ENCODE results near the gene MBD4. TPM values are rescaled to one million over a fixed set of nuclear protein-coding genes. Genes with fewer than 3 reads are reported as not detected.

The MBD4 gene
- polyA plus RNA-seq, 4 donors = 41.4 to 52.1 (median 46.6) TPM

DNA sequence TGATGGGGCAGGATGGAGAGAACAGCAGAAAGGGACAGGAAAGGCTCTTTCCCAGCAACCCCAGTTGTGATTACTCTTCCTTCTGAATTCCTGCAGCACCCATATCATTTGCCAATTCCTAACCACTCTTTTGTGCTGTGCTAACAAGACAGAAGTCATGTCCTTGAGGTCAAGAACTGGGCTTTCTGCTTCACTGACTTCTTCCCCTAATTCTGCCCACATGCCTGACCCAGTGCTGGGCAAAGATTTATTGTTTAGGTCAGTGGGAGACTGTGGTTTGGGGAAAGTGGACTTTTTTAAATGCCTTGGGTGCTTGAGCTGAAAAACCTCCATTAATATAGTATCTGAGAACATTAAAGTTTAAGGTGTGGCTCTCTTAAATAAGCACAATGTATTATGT is 7.1 kb downstream of the MBD4 start:
- DNase-seq (ENCODE audit: low read depth in 4 of 4, low spot score in 2 of 4) = no peak

DNA sequence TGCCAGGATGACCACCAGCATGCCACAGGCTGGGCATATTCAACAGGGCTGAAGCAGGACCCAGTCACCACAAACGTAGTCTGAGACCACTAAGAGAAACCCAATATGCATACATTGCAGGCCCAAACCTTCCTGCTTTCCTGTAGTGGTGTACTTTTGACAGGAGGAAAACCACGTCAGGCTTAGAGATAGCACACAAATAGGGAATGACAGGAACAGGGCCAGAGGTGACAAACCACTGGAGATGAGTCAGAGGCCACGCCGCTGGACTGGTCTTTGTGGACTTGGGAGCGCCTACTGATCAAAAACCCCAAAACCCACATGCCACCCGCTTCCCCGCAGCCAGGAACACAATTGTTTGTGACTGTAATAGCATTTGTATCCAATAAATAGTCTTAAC is 7.7 kb downstream of the MBD4 start:
- DNase-seq (ENCODE audit: low read depth in 4 of 4, low spot score in 2 of 4) = no peak

DNA sequence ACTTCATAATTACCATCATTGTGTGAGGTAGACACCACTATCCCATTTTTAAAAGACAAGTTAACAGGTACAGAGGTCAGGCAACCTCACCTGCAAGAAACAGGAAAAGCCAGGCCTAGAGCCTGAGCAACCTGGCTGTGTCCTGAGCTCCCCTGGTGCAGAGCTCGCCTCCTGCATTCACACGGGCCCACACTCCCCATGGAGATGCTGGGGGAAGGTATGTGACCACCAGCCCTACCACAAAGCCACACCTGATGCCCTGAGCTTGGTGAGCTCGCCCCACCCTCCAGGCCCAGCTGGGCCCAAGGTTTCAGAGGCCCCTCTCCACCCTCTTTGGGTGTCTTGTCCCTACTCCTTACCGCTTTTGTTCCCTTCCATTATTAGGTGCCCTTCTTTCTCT is 10.1 kb downstream of the MBD4 start:
- DNase-seq (ENCODE audit: low read depth in 4 of 4, low spot score in 2 of 4) = no peak

DNA sequence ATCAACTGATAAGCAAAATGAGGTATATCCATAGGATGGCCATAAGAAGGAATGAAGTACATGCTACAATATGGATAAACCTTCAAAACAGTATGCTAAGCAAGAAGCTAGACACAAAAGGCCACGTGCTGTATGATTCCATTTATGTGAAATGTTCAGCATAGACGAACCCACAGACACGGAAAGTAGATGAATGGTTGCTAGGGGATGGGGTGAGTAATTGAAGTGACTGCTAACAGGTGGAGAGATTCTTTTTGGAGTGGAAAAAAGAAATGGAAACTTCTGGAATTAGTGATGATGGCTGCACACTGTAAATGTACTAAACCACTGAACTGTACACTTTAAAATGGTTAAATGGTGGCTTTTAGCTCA is 10.7 kb downstream of the MBD4 start:
- DNase-seq (ENCODE audit: low read depth in 4 of 4, low spot score in 2 of 4) = no peak

DNA sequence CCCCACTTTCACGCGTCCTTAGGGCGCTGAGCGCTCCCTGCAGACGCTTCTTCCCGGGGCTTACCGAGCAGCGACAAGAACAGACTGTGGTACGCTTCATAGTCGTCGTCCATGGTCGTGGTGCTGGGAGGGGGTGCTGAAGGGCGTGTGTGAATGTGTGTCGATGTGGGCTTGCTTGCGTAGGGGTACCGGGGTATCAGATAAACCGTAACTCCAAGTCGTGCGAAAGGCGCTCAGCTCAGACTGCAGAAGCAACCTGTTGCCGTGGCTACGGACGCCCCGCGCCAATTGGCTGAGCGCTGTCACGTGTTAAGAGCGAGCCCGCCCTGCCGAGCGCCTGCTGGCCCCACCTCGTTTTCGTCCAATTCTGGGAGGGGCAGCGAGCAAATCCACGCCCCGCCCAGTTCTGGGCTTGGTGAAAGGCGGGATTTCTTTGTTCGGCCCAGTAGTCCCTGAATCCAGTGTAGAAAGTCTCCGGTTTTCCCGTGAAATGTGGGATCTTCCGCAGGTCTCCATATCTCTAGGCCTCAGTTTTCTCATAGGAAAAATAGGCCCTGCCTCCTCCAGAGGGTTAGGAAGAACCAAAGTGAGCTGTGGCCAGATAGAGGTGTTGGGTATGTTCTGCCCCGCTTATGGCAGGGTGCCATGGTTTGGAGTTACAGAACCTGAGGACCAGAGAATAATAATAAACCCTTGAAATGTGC is 11.2 kb downstream of the MBD4 start, which contains the start of gene EFCAB12:
EFCAB12 (minus strand) TSS at position 261 of the 704 bp plus-strand sequence; CDS start at position 113, 148 bp downstream.
- peak in 3 of 4 donors; percentile 71 to 89 (median 79) for DNase-seq (ENCODE audit: low read depth in 4 of 4, low spot score in 2 of 4)

DNA sequence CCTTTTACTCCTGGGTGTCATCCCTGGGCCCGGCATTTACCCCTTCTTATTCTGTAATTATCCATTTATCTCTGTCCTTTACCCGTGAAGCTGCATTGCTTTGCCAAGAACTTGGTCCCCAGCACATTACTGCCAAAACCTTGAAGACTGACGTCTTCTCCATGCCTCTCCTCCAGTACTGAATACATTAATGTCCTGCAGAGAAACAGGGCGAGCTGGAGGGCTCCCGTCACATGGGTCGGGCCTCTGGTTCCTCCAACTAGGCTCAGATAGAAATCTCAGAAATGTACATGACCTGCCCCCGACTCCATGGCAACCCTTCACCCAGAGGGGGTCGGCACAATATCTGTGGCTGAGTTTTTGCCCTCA is 11.8 kb downstream of the MBD4 start:
- no peak for DNase-seq (ENCODE audit: low read depth in 4 of 4, low spot score in 2 of 4)

DNA sequence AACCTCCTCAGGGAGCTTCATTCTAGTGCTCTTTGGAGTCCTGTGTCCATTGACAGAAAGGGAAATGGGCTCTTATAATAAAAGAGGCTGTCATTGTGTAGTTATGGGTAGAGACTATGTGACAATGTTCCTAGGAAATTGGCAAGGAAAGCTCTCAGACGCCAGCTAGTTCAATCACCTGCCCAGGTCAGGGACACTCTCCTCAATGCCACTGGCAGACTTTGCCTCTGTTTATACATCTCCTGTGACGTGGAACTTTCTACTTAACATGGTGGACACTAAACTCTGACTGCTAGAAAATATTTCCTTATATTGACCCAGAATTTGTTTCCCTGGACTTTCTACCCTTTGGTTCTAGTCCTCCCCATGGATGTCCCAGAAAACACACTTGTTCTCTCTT is 14.1 kb downstream of the MBD4 start:
- no peak for DNase-seq (ENCODE audit: low read depth in 4 of 4, low spot score in 2 of 4)

DNA sequence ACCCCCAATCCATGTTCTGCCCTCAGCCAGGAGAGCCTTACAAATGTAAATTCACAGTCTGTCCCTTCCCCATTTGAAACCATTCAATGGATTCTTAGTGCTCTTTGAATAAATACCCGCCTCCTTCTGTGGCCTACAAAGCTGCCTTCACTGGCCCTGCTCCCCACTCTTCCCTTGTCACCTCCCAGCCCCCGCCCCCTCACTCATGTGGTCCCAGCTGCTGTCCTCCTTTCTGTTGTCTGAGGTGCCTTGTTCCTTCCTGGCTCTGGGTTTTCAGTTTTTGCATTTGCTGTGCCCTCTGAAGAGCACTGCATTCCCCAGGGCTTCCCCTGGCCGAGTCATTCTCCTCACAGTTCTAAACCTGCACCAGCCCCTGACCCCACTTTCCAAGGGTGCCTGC is 14.5 kb downstream of the MBD4 start:
- no peak for DNase-seq (ENCODE audit: low read depth in 4 of 4, low spot score in 2 of 4)

DNA sequence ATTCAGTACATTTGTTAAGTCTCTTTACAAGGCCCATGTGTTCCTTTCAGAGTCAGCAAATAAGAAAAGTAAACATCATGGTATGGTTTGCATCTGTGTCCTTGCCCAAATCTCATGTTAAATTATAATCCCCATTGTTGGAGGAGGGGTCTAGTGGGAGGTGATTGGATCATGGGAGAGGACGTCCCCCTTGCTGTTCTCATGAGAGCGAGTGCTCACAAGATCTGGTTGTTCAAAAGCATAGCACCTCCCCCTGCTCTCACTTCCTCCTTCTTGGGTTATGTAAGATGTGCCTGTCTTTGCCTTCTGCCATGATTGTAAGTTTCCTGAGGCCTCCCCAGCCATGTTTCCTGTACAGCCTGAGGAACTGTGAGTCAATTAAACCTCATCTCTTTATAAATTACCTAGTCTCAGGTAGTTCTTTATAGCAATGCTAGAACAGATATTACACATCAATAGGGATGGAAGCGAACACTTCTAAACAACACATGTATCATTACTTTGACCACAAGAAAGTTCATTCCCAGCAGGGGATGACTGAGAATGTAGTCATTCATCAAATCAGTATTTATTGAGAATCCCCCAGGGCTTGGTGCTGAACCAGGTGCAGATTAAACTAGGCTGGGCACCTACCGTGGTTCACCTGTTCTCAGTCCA is 15.4 kb downstream of the MBD4 start:
- DNase-seq (ENCODE audit: low read depth in 4 of 4, low spot score in 2 of 4) = no peak

DNA sequence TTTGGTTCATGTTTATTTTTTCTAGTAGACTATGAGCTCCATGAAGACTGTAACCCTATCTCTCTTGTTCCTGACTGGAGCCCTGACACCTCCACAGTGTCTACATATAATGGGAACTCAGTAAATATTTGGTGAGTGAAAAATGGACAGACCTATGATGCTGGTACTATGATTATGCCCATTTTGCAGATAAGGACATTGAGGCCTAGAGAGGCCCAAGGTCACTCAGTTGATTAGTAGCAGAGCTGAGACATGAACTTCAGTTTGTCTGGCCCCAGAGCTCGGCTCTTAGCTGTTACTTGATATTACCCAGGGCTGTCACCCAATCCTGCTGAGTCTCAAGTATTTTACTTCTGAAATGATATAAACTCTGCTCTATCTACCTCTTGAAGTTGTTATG is 16.9 kb downstream of the MBD4 start:
- no peak for DNase-seq (ENCODE audit: low read depth in 4 of 4, low spot score in 2 of 4)

DNA sequence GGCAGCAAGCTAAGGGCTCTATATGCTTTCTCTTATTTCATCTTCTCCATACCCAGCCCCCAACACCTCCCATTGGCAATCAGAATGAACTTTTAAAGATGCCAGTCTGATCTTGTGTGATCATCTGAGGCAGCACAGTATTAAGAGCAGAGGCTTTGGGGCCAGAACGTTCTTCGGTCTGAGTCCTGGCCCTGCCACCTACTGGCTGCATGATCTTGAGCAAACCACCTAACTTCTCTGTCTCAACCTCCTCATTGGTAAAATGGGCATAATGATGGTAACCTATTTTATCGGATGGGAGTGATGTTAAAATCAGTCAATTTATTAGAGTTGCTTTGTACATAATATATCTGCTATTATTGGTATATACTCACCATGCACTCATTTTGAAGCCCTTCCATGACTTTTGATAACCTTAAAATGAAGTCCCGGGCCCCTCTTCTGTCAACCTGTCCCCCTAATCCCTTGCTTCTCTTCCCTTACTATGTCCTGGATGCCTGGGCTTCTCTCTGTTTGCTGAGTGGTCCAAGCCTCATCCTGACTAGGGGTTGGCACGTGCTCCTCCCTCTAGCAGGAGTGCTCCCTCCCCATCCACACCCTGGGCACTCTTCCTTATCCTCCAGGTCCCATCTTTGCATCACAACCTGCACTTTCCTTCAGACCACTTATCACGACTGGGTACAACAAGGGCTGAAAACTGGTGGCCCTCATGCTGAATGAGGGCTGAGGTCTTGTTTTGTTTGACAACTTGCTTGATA is 17.6 kb downstream of the MBD4 start:
- DNase-seq (ENCODE audit: low read depth in 4 of 4, low spot score in 2 of 4) = no peak

DNA sequence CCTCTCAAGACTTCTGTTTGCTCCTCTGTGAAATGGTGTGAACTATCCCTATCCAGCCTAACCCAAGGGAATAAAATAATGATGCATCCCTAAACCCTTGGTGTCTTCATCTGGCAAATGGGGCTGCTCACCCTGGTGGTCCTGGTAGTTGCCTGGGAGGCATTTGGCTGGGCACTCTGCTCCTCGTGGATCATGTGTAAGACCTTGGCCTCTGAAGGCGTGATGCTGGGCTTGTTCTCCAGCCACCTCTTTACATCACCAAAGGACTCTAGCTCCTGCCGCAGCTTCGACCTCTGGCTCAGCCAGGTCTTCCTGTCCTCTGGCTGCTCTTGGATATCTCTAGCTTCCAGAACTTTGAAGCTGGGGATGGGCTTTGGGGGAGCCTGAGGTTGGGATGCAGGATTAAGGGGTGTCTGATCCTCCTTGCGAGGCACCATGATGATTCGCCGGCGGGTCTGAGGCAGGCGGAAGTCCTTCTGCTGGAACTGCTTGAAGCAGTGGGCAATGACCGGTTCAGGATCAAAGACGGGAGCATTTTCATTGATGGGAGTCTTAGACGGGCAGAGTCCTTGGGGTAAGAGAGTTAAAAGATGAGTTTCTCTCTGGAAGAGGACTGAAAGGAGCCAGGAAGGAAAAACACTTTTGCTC is 18.4 kb downstream of the MBD4 start:
- DNase-seq (ENCODE audit: low read depth in 4 of 4, low spot score in 2 of 4) = no peak

DNA sequence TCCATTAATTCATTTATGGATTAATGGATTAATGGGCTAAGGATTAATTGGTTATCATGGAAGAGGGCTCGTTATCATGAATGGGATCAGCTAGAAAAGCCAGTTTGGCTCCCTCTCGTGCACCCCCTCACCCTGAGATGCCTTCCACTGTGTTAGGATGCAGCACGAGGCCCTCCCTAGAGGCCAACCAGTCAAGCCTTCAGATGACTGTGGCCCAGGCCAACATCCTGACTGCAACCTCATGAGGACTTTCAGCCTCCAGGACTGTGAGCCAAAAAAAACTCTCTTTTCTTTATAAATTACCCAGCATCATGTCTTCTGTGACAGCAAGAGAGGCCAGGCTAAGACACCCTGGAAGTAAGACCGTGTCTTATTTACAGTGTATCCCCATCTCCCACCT is 20.3 kb downstream of the MBD4 start:
- no peak for DNase-seq (ENCODE audit: low read depth in 4 of 4, low spot score in 2 of 4)

DNA sequence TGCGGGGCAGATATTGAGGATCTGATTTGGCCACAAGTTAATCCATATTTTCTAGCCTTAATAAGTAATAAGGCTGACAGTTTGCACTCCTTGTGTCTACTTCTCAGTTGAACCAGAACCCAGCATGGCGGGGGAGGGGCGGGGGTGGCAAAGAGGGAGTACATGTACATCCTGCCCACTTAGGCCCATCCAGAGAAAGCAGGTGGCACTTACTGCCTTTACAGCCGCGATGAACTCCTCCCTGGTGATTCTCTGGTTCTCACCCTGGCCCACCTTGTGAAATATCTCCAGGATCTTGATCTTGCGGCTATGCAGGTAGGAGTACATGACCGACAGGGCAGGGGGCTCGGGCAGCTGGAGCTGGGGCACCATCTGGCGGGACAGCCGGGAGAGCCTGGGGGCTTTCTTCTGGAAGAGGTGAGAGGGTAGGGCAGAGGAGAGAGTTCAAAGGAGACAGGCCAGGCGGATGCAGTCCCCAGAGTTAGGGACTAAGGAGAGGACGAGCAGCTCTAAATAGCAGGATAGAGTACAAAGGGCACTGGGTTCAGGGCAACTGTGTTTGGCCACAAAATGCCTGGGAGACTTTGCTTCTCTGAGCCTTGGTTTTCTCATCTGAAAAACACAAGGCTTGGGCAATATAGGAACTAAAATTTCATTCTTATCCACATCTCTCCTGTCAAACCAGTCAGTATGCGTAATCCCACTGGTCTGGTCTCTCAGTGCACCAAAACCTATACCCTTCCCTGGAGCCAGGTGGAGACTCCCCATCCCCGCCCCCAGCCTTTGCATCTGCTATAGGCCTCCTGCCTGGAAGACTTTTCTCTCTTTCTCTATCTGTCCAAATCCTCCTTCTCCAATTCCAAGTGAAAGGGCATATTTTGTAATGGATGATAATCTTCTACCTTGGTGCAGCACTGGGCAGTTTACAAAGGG is 21.4 kb downstream of the MBD4 start:
- DNase-seq (ENCODE audit: low read depth in 4 of 4, low spot score in 2 of 4) = no peak

DNA sequence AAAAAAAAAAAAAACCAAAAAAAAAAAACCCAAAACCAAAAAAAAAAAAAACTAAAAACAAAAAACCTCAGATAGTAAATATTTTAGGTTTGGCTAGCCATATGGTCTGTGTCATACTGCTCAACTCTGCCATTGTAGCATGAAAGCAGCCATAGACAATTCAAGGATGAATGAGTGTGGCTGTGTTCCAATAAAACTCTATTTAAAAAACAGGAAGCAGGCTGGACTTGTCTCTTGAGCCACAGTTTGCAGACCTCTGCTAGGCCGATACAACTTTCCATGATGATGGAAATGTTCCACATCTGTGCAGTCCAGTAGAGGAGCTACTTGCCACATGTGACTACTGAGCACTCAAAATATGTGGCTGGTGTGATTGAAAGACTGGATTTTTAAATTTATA is 22.4 kb downstream of the MBD4 start:
- DNase-seq (ENCODE audit: low read depth in 4 of 4, low spot score in 2 of 4) = peak in 2 of 4 donors; percentile 38 to 39

DNA sequence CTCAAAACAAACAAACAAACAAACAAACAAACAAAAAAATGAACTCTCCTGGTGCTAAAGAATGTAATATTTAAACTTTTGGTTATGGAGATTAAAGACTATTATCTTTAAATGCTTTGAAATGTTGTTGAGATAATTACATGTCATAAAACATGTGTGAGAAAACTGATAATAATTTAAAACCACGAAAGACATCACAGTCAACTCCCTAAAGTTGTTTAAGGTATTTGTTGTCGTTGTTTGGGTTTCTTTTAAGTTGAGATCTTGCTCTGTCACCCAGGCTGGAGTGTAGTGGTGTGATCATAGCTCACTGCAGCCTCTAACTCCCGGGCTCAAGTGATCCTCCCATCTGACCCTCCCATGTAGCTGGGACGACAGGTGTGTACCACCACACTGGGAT is 23.3 kb downstream of the MBD4 start:
- no peak for DNase-seq (ENCODE audit: low read depth in 4 of 4, low spot score in 2 of 4)

DNA sequence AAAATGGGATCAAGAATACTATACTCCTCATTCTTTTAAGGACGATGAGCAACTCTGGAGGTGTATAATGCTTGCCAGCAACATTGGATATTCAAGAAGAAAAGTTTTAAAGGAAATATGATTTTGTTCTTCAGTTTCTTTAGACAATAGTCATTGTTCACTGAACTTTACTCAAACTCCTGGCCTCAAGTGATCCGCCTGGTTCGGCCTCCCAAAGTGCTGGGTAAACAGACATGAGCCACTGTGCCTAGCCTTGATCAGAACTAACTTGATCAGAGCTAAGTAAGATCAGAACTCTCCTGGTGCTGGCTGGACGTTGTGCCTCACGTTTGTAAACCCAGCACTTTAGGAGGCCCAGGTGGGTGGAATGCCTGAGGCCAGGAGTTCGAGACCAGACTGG is 23.9 kb downstream of the MBD4 start:
- no peak for DNase-seq (ENCODE audit: low read depth in 4 of 4, low spot score in 2 of 4)

DNA sequence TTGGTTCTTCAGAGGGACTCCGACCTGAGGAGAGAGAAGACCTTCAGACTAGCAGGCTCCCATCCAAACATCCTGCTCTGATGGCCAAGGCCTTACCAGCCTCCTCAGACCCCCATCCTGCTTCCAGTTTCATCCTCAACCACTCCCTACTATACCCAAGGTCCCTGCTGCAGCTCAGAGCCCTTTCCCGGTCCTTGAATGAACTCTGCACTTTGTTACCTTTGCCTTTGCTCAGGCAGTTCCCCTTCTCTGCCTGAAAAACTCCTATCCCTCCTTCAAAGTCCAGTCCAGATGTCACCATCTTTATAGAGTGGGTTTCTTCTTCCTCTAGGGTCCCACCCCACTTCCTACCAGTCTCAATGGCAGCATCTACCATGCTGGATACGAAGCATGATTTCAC is 24.4 kb downstream of the MBD4 start:
- DNase-seq (ENCODE audit: low read depth in 4 of 4, low spot score in 2 of 4) = no peak

DNA sequence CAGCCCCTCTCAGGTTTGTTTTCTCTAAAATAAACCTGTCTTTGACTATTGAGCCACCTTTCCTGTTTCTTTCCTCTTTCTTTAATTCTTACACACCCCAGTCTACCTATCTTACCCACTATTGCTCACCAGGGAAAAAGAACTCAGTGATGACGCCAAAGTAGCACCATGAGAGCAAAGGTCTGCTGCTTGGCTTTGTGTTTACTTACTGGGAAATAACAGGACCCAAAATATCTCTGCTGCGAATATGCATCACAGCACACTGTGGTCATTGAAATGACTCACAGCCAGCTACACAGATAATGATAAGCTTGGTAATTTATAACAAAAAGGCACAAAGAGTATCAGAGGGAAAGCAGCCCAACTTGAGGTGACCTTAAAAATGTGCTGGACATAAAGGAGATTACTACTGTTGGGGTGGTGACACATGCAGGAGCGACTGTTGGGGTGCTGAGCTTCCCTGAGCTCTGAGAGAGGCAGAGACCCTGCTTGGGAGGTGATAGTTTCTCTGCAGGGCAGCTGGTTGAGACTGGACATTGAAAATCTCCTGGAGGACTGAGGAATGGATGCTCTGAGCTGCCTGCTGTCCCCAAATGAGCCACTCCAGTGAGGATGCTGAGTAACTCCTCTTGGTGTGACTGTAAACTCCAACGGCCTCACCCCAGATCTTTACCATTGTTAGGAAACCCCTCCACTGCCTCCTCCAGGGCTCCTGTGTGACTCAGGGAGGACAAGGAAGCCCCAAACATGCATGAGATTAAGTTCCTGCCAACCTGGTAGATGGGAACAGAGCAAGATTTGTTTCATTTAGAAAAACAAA is 25.9 kb downstream of the MBD4 start:
- no peak for DNase-seq (ENCODE audit: low read depth in 4 of 4, low spot score in 2 of 4)
